Measurements from ENCODE around the gene TP63.
"Not testable (repeated sequence)": the region's sequence is repeated elsewhere in the genome, so short reads cannot be mapped to it uniquely, and the experiment has no call there.

TP63 gene

GRCh38 chr3:189631373-189631408, at the start of gene TP63:
Gene TP63, plus strand, starts transcription at chr3:189631389. Its CDS starts 127 bp downstream, at chr3:189631516.
- no peak for DNase-seq

DNA sequence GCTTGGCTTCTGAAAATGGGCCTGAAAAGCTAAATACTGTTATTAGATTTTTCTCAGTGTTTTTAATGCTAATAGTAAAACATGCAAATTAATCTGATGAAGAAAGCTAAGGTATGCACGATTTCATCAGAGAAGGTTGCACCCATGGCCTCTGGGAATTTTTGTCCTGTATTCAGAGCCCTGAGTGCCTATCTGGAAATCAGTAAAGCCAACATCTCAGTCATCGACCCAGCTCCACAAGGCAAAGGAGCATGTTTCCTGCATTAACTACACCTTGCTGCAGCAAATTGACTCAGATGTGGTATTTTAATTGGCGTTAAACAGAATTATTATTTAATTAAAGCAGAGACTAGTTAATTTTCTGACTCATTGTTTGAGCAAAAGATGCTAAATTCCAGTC, 49.0 kb upstream of the TP63 start:
- no peak for DNase-seq

DNA sequence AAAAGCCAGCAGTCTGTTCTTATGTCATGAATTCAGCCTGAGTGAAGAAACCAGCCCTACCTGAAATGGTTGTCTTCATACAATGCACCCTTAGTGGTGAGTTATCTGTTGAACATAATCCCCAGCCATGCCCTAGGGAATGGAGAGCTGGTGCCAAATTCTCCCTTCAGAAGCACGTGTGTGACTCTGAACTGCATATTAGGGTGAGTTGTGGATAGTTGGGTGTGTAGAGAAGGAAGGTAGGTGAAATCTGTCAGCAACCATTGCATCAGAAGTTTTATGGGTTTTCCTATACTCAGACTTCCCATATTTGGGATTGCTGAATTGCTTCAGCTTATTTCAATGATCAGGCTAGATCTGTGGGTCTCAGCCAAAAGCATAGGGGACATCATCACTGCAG, 46.5 kb upstream of the TP63 start:
- no peak for DNase-seq

- DNase-seq: no peak
Measured at GRCh38 chr3:189586941-189587663, 44.1 kb upstream of the TP63 start.

DNA sequence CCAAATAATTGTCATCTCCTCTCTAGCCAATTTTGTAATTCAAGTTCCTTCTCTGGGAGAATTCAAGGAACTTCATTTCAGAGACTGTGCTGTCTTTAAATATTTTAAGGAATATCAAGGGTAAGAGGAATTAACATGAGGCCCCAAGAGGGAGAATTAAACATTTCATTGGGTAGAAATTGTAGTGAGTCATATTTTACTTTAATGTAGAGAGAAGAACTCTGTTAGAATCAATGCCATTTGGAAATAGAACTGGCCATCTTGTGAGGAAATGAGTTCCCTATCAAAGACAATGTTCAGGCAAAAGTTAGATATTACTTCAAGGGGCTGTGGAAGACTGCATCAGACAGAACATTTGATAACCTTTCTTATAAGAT, 43.5 kb upstream of the TP63 start:
- DNase-seq: no peak

DNA sequence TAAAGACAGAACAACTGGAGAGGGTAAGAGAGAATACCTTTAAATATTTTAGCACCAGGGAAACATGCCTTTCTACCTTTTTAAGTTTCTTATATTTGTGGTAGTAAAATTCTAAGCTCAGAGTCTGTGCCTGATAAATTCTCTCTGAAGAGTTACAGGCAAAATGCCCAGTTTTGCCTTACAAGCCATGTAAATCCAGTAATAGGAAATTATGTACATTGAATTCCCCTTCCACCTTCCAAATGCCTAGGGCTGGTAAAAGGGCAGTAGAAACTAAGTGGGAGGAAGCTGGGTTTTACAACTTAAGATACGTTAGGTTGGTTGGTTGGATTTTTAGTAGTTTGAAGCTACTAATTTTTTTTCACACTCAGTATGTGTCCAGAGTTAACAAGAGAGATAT, 43.1 kb upstream of the TP63 start:
- no peak for DNase-seq

GRCh38 chr3:189588475-189589178, 42.6 kb upstream of the TP63 start:
- DNase-seq: no peak

DNA sequence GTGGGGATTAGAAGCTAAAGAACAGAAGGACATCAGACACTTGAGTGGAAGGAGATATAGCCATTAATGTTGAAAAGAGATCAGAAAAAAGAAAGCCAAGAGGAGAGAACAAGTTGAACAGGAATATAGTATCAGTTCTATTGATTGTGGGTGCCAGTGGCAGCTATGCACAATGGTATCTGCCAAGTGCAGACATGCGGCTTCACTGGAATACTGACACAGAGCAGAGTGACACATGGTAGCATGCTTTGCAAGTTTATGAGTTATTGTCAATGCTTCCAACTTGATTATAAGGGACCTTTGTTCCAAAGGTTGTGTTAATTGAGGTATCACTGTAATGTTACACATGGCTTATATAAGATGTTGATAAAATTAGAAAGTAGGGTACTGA, 42.0 kb upstream of the TP63 start:
- DNase-seq: no peak

- DNase-seq: no peak
Measured at GRCh38 chr3:189590223-189590622, 41.0 kb upstream of the TP63 start.

DNA sequence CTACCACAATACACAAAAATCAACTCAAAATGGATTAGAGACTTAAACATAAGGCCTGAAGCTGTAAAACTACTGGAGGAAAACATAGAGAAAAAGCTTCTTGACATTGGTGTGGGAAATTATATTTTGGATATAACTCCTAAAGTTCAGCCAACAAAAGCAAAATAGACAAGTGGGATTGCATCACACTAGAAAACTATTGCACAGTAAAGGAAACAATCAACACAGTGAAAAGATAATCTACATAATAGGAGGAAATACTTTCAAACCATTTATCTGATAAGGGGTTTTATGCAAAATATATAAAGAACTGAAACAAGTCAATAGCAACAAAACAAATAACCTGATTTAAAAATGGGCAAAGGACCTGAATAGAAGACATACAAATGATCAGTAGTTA, 37.6 kb upstream of the TP63 start:
- DNase-seq: no peak

GRCh38 chr3:189596078-189596979, 34.9 kb upstream of the TP63 start:
- DNase-seq: not testable (repeated sequence)

GRCh38 chr3:189597918-189598317, 33.3 kb upstream of the TP63 start:
- no peak for DNase-seq

DNA sequence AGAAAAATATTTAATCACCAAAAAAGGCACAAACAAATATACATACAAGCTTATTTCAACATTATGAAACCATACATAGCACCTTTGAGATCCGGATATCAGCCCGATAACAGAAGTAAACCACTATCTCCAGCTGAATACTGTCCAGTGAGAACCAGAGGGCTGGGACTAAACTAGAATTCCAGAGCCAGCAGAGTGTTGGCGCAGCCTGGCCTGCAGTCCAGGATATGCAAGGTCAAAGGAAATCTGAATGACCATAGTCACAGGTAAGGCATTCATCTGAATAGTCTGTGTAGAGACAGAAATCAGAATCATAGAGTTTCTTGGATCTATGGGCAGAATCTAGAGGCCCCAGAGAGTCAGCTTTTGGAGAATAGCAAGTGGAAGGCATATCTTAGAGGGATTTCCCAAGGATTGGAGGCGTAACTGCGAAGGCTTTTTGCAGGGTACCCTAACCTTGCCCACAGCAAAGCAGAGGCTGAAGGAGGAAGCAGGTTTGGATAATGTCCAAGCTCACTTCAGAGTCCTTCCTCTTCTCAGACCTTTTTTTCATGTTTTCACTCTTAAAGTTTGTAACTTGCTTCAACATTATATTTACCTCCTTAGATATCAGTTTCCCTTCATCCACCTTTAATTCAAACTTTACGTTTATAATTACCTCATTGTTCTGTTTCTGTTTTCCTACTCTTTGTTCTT, 32.5 kb upstream of the TP63 start:
- DNase-seq: no peak

DNA sequence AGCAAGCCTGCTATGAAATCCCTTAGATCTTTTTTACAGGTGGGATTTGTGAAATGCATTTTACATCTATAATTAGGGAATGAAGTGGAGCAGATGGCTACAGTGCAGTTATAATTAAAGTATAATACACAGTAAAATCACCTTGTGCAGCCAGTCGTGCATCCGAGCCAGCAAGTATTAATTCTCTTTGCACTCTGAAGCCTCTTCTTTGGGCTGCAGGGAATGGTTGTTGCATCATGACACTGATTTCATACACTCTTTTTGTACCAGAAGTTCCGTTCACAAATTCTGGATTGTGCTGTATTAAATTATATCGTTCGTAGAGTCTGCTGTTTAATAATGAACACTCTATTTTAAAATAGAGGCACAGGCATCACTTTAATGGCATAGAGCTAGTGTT, 28.7 kb upstream of the TP63 start:
- no peak for DNase-seq

- DNase-seq: no peak
Measured at GRCh38 chr3:189605717-189606116, 25.5 kb upstream of the TP63 start.

GRCh38 chr3:189606774-189607173, 24.4 kb upstream of the TP63 start:
- DNase-seq: no peak

- DNase-seq: not testable (repeated sequence)
Measured at GRCh38 chr3:189612641-189613040, 18.5 kb upstream of the TP63 start.

GRCh38 chr3:189613122-189613521, 18.1 kb upstream of the TP63 start:
- no peak for DNase-seq

- no peak for DNase-seq
Measured at GRCh38 chr3:189621948-189622603, 9.1 kb upstream of the TP63 start.

DNA sequence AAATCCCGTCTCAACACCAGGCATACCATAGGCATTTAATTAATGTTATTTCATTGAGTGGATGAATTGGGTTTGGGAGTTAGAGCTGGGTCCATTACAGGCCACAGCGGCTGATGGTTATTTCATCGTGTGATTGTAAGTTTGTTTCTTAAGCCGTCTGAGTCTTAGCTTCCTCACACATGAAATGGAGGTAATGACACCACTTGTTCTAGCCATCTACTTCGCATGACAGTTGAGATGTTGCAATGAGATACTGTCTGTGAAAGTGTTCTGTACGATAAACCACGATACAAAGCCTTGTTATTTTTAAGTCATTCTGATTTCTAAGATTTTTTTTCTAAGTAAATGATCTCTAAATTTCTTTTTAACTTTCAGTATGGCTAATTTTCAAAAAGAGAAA, 8.6 kb upstream of the TP63 start:
- no peak for DNase-seq

DNA sequence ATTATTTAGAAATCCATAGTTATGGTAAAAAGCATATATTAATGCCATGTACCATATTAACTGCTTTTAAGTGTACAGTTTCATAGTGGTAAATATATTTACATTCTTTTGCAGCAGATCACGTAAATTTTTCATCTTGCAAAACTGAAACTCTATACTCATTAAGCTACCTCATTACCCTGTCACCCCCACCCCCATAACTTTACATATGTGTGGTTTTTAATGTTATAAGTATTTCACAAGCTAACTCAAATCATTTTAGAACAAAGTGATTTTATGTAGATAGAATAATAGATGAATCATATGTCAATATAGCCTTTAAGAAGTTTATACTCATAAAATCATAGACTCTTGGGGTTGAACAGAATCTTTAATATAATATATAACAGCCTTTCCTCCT, 7.1 kb upstream of the TP63 start:
- no peak for DNase-seq

DNA sequence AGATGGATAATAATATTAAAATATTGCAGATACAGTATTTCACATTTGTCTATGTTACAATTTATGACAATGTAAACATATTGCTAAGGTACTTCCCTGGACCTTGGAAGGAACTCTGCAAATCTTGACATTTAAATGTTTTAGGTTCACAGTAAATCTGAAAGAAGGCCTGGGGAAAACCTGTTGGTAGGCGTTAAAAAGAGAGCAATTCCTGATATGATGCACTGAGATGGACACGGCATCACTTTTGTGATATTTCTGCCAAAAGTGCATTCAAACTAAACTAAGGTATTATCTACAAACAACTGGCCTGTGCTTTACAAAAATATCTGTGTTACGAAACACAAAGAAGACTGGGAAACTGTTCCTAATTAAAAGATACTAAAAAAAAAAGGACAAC, 6.1 kb upstream of the TP63 start:
- DNase-seq: no peak

DNA sequence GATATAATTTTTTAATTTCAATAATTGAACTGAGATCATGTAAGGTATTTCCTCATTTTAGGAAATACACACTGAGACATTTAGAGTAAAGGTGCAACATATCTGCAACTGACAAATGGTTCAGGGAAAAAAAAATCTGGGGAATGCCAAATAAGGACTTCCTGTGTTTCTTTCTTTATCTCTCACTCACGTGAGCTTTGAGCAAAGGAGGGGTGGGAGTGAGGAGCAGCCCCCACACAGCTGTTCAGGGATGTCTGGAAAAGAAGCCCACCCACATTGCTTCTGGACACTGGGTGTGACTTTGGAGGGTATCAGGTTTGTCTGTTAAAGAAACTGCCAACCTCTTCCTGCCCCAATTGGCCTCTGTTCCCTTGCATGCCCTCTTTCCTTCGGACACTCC, 5.6 kb upstream of the TP63 start:
- DNase-seq: no peak
